ENCODE measurements around the gene SRPRA. TPM values are rescaled to one million over a fixed set of nuclear protein-coding genes. Genes with fewer than 3 reads are reported as not detected.

SRPRA gene
- total and polyA plus RNA-seq, 4 donors = 28.7 to 143 (median 102) TPM

DNA sequence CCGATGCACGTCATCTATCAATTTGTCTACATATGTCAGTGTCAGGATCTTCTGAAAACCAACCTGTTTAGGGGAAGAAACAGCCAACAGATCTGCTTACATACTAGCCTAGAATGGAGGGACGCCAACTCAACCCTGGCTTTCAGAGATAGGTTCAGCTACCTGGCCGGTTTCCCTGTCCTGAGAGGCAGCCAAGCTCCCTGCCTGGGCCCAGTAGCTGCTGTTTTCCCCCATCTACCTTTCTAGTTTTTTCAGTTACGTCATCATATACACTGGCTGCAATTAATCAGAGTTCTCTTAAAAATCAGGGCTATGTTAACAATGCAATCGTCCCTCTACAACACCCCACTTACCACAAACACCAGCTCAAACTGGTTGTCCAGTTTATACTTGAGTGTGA is 1.0 kb downstream of the SRPRA start:
- peaks cover 0 to 27% (median 24%) of the 10 kb centered on the region in 4 donors for H3K4me1 ChIP-seq (ENCODE audit: control insufficient read depth in 4 of 4, insufficient read depth in 4 of 4, low read length in 3 of 4)
- peak overlapping the region; percentile 67 to 99 (median 77) for H3K4me3 ChIP-seq (ENCODE audit: low read depth in 1 of 3, low read length in 3 of 3)
- no peaks in the 10 kb centered on the region for H3K9me3 ChIP-seq (ENCODE audit: control insufficient read depth in 4 of 4, low read length in 3 of 4)
- H3K36me3 ChIP-seq (ENCODE audit: control insufficient read depth in 4 of 4, insufficient read depth in 3 of 4, low read depth in 1 of 4, low read length in 3 of 4) = peaks cover 13 to 53% (median 46%) of the 10 kb centered on the region in 4 donors
- DNase-seq (ENCODE audit: low spot score) = no peak
- TF ChIP-seq GABPA (IDR thresholded peaks at IDR 0.05 in 1 of 2, conservative IDR thresholded peaks at IDR 0.05 in 1 of 2) (no peak), SP1 (IDR thresholded peaks at IDR 0.05) (peak; percentile 27), FOXA2 (IDR thresholded peaks at IDR 0.05) (no peak), HNF4A (conservative IDR thresholded peaks at IDR 0.05) (no peak), TAF1 (conservative IDR thresholded peaks at IDR 0.05) (no peak), RXRA (IDR thresholded peaks at IDR 0.05) (no peak), FOXA1 (IDR thresholded peaks at IDR 0.05) (no peak), YY1 (IDR thresholded peaks at IDR 0.05) (peak; percentile 53), RAD21 (IDR thresholded peaks at IDR 0.05) (peak; percentile 20 to 56), NR2F2 (IDR thresholded peaks at IDR 0.05) (no peak), EGR1 (IDR thresholded peaks at IDR 0.05; ENCODE audit: low read depth in 2 of 2) (no peak), JUND (IDR thresholded peaks at IDR 0.05) (no peak), HNF4G (IDR thresholded peaks at IDR 0.05) (no peak)
- TF ChIP-seq, protein P1, sequence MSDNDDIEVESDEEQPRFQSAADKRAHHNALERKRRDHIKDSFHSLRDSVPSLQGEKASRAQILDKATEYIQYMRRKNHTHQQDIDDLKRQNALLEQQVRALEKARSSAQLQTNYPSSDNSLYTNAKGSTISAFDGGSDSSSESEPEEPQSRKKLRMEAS (IDR thresholded peaks at IDR 0.05) = no peak
- TF ChIP-seq, protein P2, sequence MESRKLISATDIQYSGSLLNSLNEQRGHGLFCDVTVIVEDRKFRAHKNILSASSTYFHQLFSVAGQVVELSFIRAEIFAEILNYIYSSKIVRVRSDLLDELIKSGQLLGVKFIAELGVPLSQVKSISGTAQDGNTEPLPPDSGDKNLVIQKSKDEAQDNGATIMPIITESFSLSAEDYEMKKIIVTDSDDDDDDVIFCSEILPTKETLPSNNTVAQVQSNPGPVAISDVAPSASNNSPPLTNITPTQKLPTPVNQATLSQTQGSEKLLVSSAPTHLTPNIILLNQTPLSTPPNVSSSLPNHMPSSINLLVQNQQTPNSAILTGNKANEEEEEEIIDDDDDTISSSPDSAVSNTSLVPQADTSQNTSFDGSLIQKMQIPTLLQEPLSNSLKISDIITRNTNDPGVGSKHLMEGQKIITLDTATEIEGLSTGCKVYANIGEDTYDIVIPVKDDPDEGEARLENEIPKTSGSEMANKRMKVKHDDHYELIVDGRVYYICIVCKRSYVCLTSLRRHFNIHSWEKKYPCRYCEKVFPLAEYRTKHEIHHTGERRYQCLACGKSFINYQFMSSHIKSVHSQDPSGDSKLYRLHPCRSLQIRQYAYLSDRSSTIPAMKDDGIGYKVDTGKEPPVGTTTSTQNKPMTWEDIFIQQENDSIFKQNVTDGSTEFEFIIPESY (IDR thresholded peaks at IDR 0.05) = no peak
- TF ChIP-seq, protein P3, sequence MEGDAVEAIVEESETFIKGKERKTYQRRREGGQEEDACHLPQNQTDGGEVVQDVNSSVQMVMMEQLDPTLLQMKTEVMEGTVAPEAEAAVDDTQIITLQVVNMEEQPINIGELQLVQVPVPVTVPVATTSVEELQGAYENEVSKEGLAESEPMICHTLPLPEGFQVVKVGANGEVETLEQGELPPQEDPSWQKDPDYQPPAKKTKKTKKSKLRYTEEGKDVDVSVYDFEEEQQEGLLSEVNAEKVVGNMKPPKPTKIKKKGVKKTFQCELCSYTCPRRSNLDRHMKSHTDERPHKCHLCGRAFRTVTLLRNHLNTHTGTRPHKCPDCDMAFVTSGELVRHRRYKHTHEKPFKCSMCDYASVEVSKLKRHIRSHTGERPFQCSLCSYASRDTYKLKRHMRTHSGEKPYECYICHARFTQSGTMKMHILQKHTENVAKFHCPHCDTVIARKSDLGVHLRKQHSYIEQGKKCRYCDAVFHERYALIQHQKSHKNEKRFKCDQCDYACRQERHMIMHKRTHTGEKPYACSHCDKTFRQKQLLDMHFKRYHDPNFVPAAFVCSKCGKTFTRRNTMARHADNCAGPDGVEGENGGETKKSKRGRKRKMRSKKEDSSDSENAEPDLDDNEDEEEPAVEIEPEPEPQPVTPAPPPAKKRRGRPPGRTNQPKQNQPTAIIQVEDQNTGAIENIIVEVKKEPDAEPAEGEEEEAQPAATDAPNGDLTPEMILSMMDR (IDR thresholded peaks at IDR 0.05; ENCODE audit: low read depth, low read length, missing input control) = no peak
- TF ChIP-seq, protein P4, sequence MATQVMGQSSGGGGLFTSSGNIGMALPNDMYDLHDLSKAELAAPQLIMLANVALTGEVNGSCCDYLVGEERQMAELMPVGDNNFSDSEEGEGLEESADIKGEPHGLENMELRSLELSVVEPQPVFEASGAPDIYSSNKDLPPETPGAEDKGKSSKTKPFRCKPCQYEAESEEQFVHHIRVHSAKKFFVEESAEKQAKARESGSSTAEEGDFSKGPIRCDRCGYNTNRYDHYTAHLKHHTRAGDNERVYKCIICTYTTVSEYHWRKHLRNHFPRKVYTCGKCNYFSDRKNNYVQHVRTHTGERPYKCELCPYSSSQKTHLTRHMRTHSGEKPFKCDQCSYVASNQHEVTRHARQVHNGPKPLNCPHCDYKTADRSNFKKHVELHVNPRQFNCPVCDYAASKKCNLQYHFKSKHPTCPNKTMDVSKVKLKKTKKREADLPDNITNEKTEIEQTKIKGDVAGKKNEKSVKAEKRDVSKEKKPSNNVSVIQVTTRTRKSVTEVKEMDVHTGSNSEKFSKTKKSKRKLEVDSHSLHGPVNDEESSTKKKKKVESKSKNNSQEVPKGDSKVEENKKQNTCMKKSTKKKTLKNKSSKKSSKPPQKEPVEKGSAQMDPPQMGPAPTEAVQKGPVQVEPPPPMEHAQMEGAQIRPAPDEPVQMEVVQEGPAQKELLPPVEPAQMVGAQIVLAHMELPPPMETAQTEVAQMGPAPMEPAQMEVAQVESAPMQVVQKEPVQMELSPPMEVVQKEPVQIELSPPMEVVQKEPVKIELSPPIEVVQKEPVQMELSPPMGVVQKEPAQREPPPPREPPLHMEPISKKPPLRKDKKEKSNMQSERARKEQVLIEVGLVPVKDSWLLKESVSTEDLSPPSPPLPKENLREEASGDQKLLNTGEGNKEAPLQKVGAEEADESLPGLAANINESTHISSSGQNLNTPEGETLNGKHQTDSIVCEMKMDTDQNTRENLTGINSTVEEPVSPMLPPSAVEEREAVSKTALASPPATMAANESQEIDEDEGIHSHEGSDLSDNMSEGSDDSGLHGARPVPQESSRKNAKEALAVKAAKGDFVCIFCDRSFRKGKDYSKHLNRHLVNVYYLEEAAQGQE (IDR thresholded peaks at IDR 0.05) = no peak
- TF ChIP-seq, protein P5, sequence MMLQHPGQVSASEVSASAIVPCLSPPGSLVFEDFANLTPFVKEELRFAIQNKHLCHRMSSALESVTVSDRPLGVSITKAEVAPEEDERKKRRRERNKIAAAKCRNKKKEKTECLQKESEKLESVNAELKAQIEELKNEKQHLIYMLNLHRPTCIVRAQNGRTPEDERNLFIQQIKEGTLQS (IDR thresholded peaks at IDR 0.05) = peak; percentile 55
- H3K27me3 ChIP-seq (ENCODE audit: control insufficient read depth in 4 of 4, insufficient read depth in 4 of 4, low read length in 3 of 4) = no peaks in the 10 kb centered on the region
- 35% methylated on average over 6 of the region's 6 CpGs for WGBS
- peak overlapping the region; percentile 81 to 92 for H3K27ac ChIP-seq (ENCODE audit: low read depth in 1 of 2, low read length in 2 of 2)
- H3K9ac ChIP-seq (ENCODE audit: low read depth in 1 of 2, low read length in 2 of 2) = peak overlapping the region; percentile 82 to 99

Measured in liver (tissue), 9 donors.